ENCODE measurements around the gene NPAS3.

NPAS3 gene

GRCh38 chr14:33376510-33376909, 437.8 kb downstream of the NPAS3 start:
- no peak for TF ChIP-seq CTCF (conservative IDR thresholded peaks at IDR 0.05; ENCODE audit: low read length)
- DNase-seq (ENCODE audit: low read depth), result no peak
- no peak overlapping the region for H3K4me3 ChIP-seq (ENCODE audit: low read length)

- no peak for TF ChIP-seq CTCF (conservative IDR thresholded peaks at IDR 0.05; ENCODE audit: low read length)
- no peak for DNase-seq (ENCODE audit: low read depth)
- H3K4me3 ChIP-seq (ENCODE audit: low read length), result no peak overlapping the region
Observed at GRCh38 chr14:33377596-33378390, 439.1 kb downstream of the NPAS3 start.

DNA sequence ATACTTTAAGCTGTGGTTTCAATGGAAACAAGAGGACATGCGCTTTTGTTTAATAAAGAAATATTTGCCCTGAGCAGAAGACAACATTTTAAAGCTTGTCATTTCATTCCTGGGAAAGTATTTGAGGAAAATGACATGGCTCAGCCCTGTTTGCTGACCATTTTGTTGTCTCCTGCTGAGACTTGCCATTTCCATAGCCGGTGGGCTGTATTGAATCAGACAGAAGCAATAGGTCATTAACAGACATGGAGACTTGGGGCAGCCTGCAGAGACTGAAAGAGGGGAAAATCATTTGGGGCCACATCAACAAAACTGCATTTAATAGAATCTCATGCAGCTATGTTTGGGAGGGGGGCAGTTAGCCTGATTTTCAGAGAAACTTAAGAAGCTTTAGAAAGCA, 443.0 kb downstream of the NPAS3 start:
- no peak for DNase-seq (ENCODE audit: low read depth)
- TF ChIP-seq CTCF (conservative IDR thresholded peaks at IDR 0.05; ENCODE audit: low read length), result no peak
- no peak overlapping the region for H3K4me3 ChIP-seq (ENCODE audit: low read length)

DNA sequence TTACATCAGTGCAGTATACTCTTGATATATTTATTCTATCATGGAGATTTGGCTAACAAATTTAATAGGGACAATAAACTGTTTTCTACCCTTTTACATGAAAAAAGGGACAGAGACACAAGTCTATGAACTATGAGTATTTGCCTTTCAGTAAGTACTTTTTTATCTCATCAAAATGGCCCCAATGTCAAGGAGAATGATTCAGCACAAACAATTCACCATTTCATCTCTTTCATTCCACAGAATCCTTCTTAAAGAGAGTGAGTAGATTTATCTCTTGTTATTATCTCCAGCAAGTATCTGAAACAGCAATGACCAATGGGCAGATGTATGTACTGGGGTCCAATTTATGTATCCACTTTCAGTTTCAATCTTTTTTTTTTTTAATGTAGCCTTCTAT, 447.5 kb downstream of the NPAS3 start:
- no peak overlapping the region for H3K4me3 ChIP-seq (ENCODE audit: low read length)
- DNase-seq (ENCODE audit: low read depth), result no peak
- TF ChIP-seq CTCF (conservative IDR thresholded peaks at IDR 0.05; ENCODE audit: low read length), result no peak

DNA sequence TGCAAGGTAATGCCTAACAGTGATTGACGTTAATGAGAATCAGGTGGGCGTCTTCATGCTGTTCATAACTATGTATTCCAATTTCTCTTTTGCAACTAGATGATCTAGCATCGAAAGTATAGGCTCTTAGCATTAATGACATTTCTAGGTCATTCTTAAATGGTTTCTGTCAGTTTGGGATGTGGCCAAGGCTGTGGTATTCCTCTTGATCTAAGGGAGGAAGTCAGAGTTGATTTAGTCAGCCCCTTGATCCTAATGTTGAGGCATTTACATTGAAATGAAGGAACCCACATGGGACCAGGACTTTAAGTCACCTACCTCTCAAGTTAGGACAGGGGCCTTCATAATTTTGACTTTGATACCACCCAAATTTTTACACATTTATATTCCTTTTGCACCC, 448.1 kb downstream of the NPAS3 start:
- TF ChIP-seq CTCF (conservative IDR thresholded peaks at IDR 0.05; ENCODE audit: low read length), result no peak
- H3K4me3 ChIP-seq (ENCODE audit: low read length), result no peak overlapping the region
- no peak for DNase-seq (ENCODE audit: low read depth)

GRCh38 chr14:33390335-33390734, 451.7 kb downstream of the NPAS3 start:
- TF ChIP-seq CTCF (conservative IDR thresholded peaks at IDR 0.05; ENCODE audit: low read length), result no peak
- DNase-seq (ENCODE audit: low read depth), result no peak
- H3K4me3 ChIP-seq (ENCODE audit: low read length), result no peak overlapping the region

- no peak for DNase-seq (ENCODE audit: low read depth)
- H3K4me3 ChIP-seq (ENCODE audit: low read length), result no peak overlapping the region
- no peak for TF ChIP-seq CTCF (conservative IDR thresholded peaks at IDR 0.05; ENCODE audit: low read length)
Observed at GRCh38 chr14:33393231-33393894, 454.7 kb downstream of the NPAS3 start.
